Suprapubic skin (tissue), 4 donors: Measurements from ENCODE around the gene SEMA6B. TPM values are rescaled to one million over a fixed set of nuclear protein-coding genes. Genes with fewer than 3 reads are reported as not detected.

Source experiments
- DNase-seq, 2 donors: peaks; one replicate each; pipeline ENCODE4 v3.0.0-alpha.2; 2019; ENCODE audit warnings: low spot score in 2 of 2
- H3K27ac ChIP-seq: fragments of 200-600 bp; sonication (generic); one replicate; pipeline ENCODE4 v1.5.1; 2019
- H3K27me3 ChIP-seq: fragments of 200-600 bp; sonication (generic); one replicate; pipeline ENCODE4 v1.5.1; 2019
- H3K36me3 ChIP-seq: fragments of 200-600 bp; sonication (generic); one replicate; pipeline ENCODE4 v1.5.1; 2019
- H3K4me1 ChIP-seq: fragments of 200-600 bp; sonication (generic); one replicate; pipeline ENCODE4 v1.5.1; 2019
- H3K4me3 ChIP-seq: fragments of 200-600 bp; sonication (generic); one replicate; pipeline ENCODE4 v1.5.1; 2019; ENCODE audit warnings: mild to moderate bottlenecking
- H3K9me3 ChIP-seq: fragments of 200-600 bp; sonication (generic); one replicate; pipeline ENCODE4 v1.5.1; 2019
- CTCF ChIP-seq, 2 donors: fragments of 200-600 bp in 1 of 2; fragments of 450-650 bp in 1 of 2; sonication (generic) in 1 of 2; IDR thresholded peaks; one replicate each; pipeline ENCODE4 v1.5.1; 2016 to 2019; ENCODE audit warnings: antibody characterized with exemption in 2 of 2, mild to moderate bottlenecking in 1 of 2, moderate library complexity in 1 of 2
- EP300 ChIP-seq: sonication (generic); formaldehyde crosslinking; IDR thresholded peaks from one replicate; pipeline ENCODE4 v1.6.1; 2017; ENCODE audit warnings: antibody characterized with exemption
- POLR2A ChIP-seq, 2 donors: fragments of 450-650 bp; IDR thresholded peaks; one replicate each; pipeline ENCODE4 v1.6.1; 2017; ENCODE audit warnings: antibody characterized with exemption in 2 of 2, mild to moderate bottlenecking in 2 of 2, moderate library complexity in 2 of 2
- POLR2AphosphoS5 ChIP-seq, 3 donors: sonication (generic); formaldehyde crosslinking; IDR thresholded peaks; one replicate each; pipeline ENCODE4 v1.6.1; 2017; ENCODE audit warnings: antibody characterized with exemption in 3 of 3
- WGBS: methylation state at CpG from one replicate; pipeline ENCODE4 v1.1.5; 2018; 5-methylcytosine and 5-hydroxymethylcytosine counted together
- total RNA-seq, 4 donors: library from RNA; depleted of rRNA; stranded (reverse); fragments of >200 nt; gene quantifications; one replicate each; pipeline ENCODE4 v1.1.0, GENCODE V29; 2016

SEMA6B gene
- total RNA-seq, 4 donors from 2014 or later: 1.5 to 5.4 (median 3.3) TPM

DNA sequence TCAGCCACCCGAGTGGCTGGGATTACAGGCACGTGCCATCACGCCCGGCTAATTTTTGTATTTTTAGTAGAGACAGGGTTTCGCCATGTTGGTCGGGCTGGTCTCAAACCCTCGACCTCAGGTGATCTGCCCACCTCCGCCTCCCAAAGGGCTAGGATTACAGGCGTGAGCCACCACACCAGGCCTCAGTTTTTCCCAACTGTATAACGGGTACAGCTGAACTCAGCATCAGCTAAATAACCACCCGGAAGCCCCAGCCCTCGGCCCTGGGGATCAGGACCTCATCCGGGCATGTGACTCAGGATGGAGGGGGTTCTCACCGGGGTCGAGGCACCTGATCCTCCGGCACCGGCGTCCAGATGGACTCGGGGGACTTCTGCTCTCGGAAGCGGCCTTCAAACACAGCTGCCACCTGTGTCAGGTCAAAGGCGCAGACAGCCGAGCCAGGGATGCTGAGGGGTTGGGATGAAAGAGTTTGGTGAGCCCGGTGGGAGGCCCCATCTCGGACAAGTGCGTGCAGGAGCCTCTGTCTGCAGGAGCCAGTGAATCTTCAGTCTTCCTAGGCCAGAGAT is 8.9 kb downstream of the SEMA6B start:
- no peaks in the 10 kb centered on the region for H3K9me3 ChIP-seq
- no peak overlapping the region for H3K4me3 ChIP-seq
- no peak overlapping the region for H3K27ac ChIP-seq
- no peak for TF ChIP-seq POLR2A (IDR thresholded peaks at IDR 0.05)
- TF ChIP-seq CTCF (IDR thresholded peaks at IDR 0.05): no peak
- TF ChIP-seq EP300: no peak
- no peak for TF ChIP-seq POLR2AphosphoS5 (IDR thresholded peaks at IDR 0.05)
- H3K36me3 ChIP-seq: no peaks in the 10 kb centered on the region
- WGBS: 91% methylated on average over 26 of the region's 26 CpGs
- H3K4me1 ChIP-seq: no peaks in the 10 kb centered on the region
- peaks cover 17% of the 10 kb centered on the region for H3K27me3 ChIP-seq
- DNase-seq: no peak

- H3K27me3 ChIP-seq: peaks cover 17% of the 10 kb centered on the region
- H3K27ac ChIP-seq: no peak overlapping the region
- H3K9me3 ChIP-seq: no peaks in the 10 kb centered on the region
- no peaks in the 10 kb centered on the region for H3K4me1 ChIP-seq
- TF ChIP-seq CTCF (IDR thresholded peaks at IDR 0.05): no peak
- no peak for TF ChIP-seq POLR2AphosphoS5 (IDR thresholded peaks at IDR 0.05)
- TF ChIP-seq EP300: no peak
- TF ChIP-seq POLR2A (IDR thresholded peaks at IDR 0.05): no peak
- H3K4me3 ChIP-seq: no peak overlapping the region
- no peak for DNase-seq
- H3K36me3 ChIP-seq: no peaks in the 10 kb centered on the region
- WGBS: 93% methylated on average over 18 of the region's 18 CpGs
These were observed 9.5 kb downstream of the SEMA6B start for GRCh38 chr19:4550018-4550417.

GRCh38 chr19:4548238-4548584 is 11.3 kb downstream of the SEMA6B start:
- H3K27me3 ChIP-seq: peaks cover 17% of the 10 kb centered on the region
- no peaks in the 10 kb centered on the region for H3K36me3 ChIP-seq
- H3K4me1 ChIP-seq: no peaks in the 10 kb centered on the region
- TF ChIP-seq EP300: no peak
- TF ChIP-seq POLR2AphosphoS5 (IDR thresholded peaks at IDR 0.05): no peak
- no peak for TF ChIP-seq POLR2A (IDR thresholded peaks at IDR 0.05)
- no peak for TF ChIP-seq CTCF (IDR thresholded peaks at IDR 0.05)
- H3K27ac ChIP-seq: no peak overlapping the region
- no peaks in the 10 kb centered on the region for H3K9me3 ChIP-seq
- no peak for DNase-seq
- H3K4me3 ChIP-seq: no peak overlapping the region
- WGBS: 73% methylated on average over 5 of the region's 14 CpGs

DNA sequence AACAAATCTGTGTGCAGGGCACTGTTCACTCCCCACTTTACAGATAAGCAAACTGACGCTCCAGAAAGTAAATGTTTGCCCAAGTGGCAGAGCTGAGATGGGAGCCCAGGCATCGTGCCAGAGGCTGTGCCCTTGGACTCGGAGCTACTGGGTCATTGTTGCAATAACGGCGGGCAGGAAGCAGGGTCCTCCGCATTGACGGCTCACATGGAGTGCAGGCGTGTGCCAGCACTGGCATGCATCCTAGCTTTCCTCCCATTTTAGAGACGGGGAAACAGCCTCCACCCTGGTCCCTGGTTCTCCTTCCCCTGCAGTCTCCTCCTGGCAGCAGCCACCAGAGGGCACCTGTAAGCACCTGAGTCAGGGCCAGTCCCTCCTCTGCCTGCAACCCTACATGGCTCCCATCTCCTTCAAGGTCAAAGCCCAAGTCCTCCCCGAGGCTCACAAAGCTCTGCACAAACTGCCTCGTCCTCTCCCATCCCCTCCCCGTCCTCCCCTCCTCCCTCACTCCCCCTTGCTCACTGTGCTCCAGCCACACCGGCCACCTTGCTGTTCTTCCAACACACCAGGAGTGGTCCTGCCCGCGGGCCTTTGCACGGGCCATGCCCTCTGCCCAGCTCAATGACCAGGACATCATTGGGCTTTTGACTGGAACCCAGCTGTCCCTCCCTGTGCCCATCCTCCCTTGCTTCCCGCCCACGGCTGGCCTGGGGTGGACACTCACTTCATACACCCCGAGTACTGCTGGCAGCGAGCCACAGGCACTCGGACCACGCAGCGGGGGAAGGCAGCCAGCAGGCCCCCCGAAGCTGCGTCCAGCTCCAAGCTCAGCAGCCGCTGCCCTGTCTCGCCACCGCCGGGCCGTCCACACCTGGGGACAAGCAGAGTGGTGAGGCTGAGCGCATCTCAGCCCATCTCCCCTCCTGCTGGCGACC is 11.9 kb downstream of the SEMA6B start:
- no peak for TF ChIP-seq EP300
- no peak for TF ChIP-seq POLR2A (IDR thresholded peaks at IDR 0.05)
- no peak for TF ChIP-seq POLR2AphosphoS5 (IDR thresholded peaks at IDR 0.05)
- TF ChIP-seq CTCF (IDR thresholded peaks at IDR 0.05): no peak
- WGBS: 70% methylated on average over 17 of the region's 32 CpGs
- no peaks in the 10 kb centered on the region for H3K9me3 ChIP-seq
- H3K27ac ChIP-seq: no peak overlapping the region
- no peak for DNase-seq
- H3K4me3 ChIP-seq: no peak overlapping the region
- H3K4me1 ChIP-seq: no peaks in the 10 kb centered on the region
- H3K36me3 ChIP-seq: no peaks in the 10 kb centered on the region
- H3K27me3 ChIP-seq: peaks cover 17% of the 10 kb centered on the region
